AG04450 (cell line): ENCODE results near the gene PRR36. TPM values are rescaled to one million over a fixed set of nuclear protein-coding genes. Genes with fewer than 3 reads are reported as not detected.

Experiments
- CTCF ChIA-PET: fragments of 300-600, 350-600 bp; formaldehyde crosslinking; extraction: SDS; loops from one replicate; lab custom pipeline; 2022; ENCODE audit warnings: antibody characterized with exemption, inconsistent platforms; lab: Charles Lee
- POLR2A ChIA-PET: fragments of 350-600 bp; formaldehyde crosslinking; extraction: SDS; loops from one replicate; lab custom pipeline; 2021; ENCODE audit warnings: antibody characterized with exemption, inconsistent platforms; lab: Yijun Ruan, JAX
- DNase-seq: peaks from one replicate; pipeline ENCODE4 v3.0.0-alpha.2; 2011; ENCODE audit warnings: low read depth, low spot score
- H3K27ac ChIP-seq: one replicate; pipeline ENCODE4 v1.5.1; 2012; ENCODE audit warnings: low read depth, low read length, control low read depth
- H3K27me3 ChIP-seq: one replicate; pipeline ENCODE4 v1.6.0; 2012; ENCODE audit warnings: low read length; ENCODE audit not compliant: control insufficient read depth, insufficient read depth
- H3K4me3 ChIP-seq: 2 replicates; pipeline ENCODE4 v1.5.1; 2011; ENCODE audit warnings: mild to moderate bottlenecking, low read depth, low read length, control low read depth
- H3K9me3 ChIP-seq: 2 replicates; pipeline ENCODE4 v1.5.1; 2012; ENCODE audit warnings: low read length; ENCODE audit not compliant: control insufficient read depth, insufficient read depth
- CTCF ChIP-seq: IDR thresholded peaks from 2 replicates; pipeline ENCODE4 v1.5.1; 2011; ENCODE audit warnings: low read depth, low read length, control low read depth, inconsistent platforms
- polyA plus RNA-seq: library from polyadenylated mRNA; depleted of rRNA; stranded (reverse); fragments of >200 nt; gene quantifications from 2 replicates; pipeline ENCODE4 v1.2.3, GENCODE V29; 2011

Gene PRR36
- polyA plus RNA-seq, 1 experiment, result not detected

- H3K4me3 ChIP-seq, result no peak overlapping the region
- H3K27ac ChIP-seq, result no peak overlapping the region
- TF ChIP-seq CTCF, result no peak
- H3K27me3 ChIP-seq, result peaks cover 7% of the 10 kb centered on the region
- POLR2A ChIA-PET, result no interaction called here
- H3K9me3 ChIP-seq, result no peaks in the 10 kb centered on the region; the same call in 1 of the 2 replicates
- no peak for DNase-seq
- CTCF ChIA-PET, result interaction anchor here (1.3 kb wide), 1 partner anchor 8 kb away, joined by 4 read pairs; the partner anchor contains the start of gene SNAPC2
Measured at GRCh38 chr19:7912144-7912696, 38.0 kb upstream of the PRR36 start.

GRCh38 chr19:7911508-7912143 lies 37.4 kb upstream of the PRR36 start:
- H3K4me3 ChIP-seq, result no peak overlapping the region
- no peaks in the 10 kb centered on the region; the same call in 1 of the 2 replicates for H3K9me3 ChIP-seq
- ChIA-PET POLR2A (no interaction called here), CTCF (interaction anchor here (1.3 kb wide), 1 partner anchor 9 kb away, joined by 4 read pairs; the partner anchor contains the start of gene SNAPC2)
- TF ChIP-seq CTCF, result no peak
- DNase-seq, result no peak
- H3K27ac ChIP-seq, result no peak overlapping the region
- H3K27me3 ChIP-seq, result peaks cover 7% of the 10 kb centered on the region

- H3K27me3 ChIP-seq, result peaks cover 1% of the 10 kb centered on the region
- no peak overlapping the region for H3K4me3 ChIP-seq
- POLR2A ChIA-PET, result no interaction called here
- no peak overlapping the region for H3K27ac ChIP-seq
- DNase-seq, result no peak
- H3K9me3 ChIP-seq, result no peaks in the 10 kb centered on the region; the same call in 1 of the 2 replicates
- TF ChIP-seq CTCF, result no peak
- CTCF ChIA-PET, result no interaction called here
Measured at GRCh38 chr19:7910321-7911161, 36.4 kb upstream of the PRR36 start.

- no peak for DNase-seq
- TF ChIP-seq CTCF, result no peak
- Histone ChIP-seq H3K9me3 (no peaks in the 10 kb centered on the region; the same call in 1 of the 2 replicates), H3K27ac (no peak overlapping the region), H3K4me3 (no peak overlapping the region), H3K27me3 (no peaks in the 10 kb centered on the region)
- ChIA-PET POLR2A (interaction anchor here (2.7 kb wide), 1 partner anchor 10 kb away, joined by 17 read pairs; the partner anchor contains the start of gene SNAPC2), CTCF (interaction anchor here (1.8 kb wide), 1 partner anchor 8 kb away, joined by 5 read pairs; no protein-coding TSS in a partner anchor)
Measured at GRCh38 chr19:7909471-7910067, 35.4 kb upstream of the PRR36 start.
